Esophagus squamous epithelium (tissue), 4 donors: ENCODE results near the gene NCKIPSD.

ENCODE experiments used
- CTCF ChIP-seq, 6 experiments: fragments of 450-650 bp in 4 of 6; fragments of 200-600 bp in 2 of 6; sonication (generic) in 2 of 6; IDR thresholded peaks; one replicate each; pipeline ENCODE4 v1.5.1; 2016 to 2019; ENCODE audit warnings: antibody characterized with exemption in 6 of 6, mild to moderate bottlenecking in 4 of 6, moderate library complexity in 4 of 6
- POLR2A ChIP-seq, 4 donors: fragments of 450-650 bp; IDR thresholded peaks; one replicate each; pipeline ENCODE4 v1.6.1; 2017; ENCODE audit warnings: antibody characterized with exemption in 4 of 4, mild to moderate bottlenecking in 4 of 4, moderate library complexity in 3 of 4

- peak in 1 of 6 experiments; percentile 18 for TF ChIP-seq CTCF (IDR thresholded peaks at IDR 0.05)
- TF ChIP-seq POLR2A (IDR thresholded peaks at IDR 0.05) = peak in 3 of 4 donors; percentile 72 to 94 (median 79)
These were observed 31.4 kb upstream of the NCKIPSD start, which contains the start of gene IP6K2 for GRCh38 chr3:48716982-48717746.
